Neural cell (in vitro differentiated cells): ENCODE results near the gene UBE4A. TPM values are rescaled to one million over a fixed set of nuclear protein-coding genes. Genes with fewer than 3 reads are reported as not detected.

Experiments
- H2AFZ ChIP-seq: fragments of 200-600, 300-800 bp; sonication (generic), shearing (Covaris generic); 2 replicates; pipeline ENCODE4 v1.6.0; 2014; ENCODE audit warnings: low read depth, mild to moderate bottlenecking, antibody characterized with exemption, low read length, moderate library complexity
- H3F3A ChIP-seq: fragments of 200-600 bp; shearing (Covaris generic); 2 replicates; pipeline ENCODE4 v1.6.1; 2016; ENCODE audit warnings: mild to moderate bottlenecking, moderate library complexity, mixed read lengths, antibody characterized with exemption, low read length; ENCODE audit not compliant: insufficient read depth, poor library complexity, severe bottlenecking
- H3K27ac ChIP-seq: fragments of 200-600, 300-800 bp; sonication (generic), shearing (Covaris generic); 2 replicates; pipeline ENCODE4 v1.5.1; 2014; ENCODE audit warnings: mild to moderate bottlenecking, low read length, moderate library complexity
- H3K27me3 ChIP-seq: fragments of 300-800, 200-600 bp; sonication (generic), shearing (Covaris generic); 2 replicates; pipeline ENCODE4 v1.6.0; 2014; ENCODE audit warnings: mild to moderate bottlenecking, low read depth, low read length, moderate library complexity; ENCODE audit not compliant: insufficient read depth
- H3K36me3 ChIP-seq: fragments of 300-800, 200-600 bp; sonication (generic), shearing (Covaris generic); 2 replicates; pipeline ENCODE4 v1.5.1; 2014; ENCODE audit warnings: mild to moderate bottlenecking, antibody characterized with exemption, low read length, moderate library complexity; ENCODE audit not compliant: insufficient read depth
- H3K4me2 ChIP-seq: fragments of 300-800, 200-600 bp; sonication (generic), shearing (Covaris generic); 2 replicates; pipeline ENCODE4 v1.6.0; 2014; ENCODE audit warnings: mild to moderate bottlenecking, low read length
- H3K4me3 ChIP-seq: fragments of 300-800, 200-600 bp; sonication (generic), shearing (Covaris generic); 2 replicates; pipeline ENCODE4 v1.5.1; 2014; ENCODE audit warnings: mild to moderate bottlenecking, low read length, moderate library complexity
- H3K79me2 ChIP-seq: fragments of 200-600 bp; shearing (Covaris generic); replicated peaks from 2 replicates; pipeline ENCODE4 v1.6.0; 2014; ENCODE audit warnings: mild to moderate bottlenecking, low read length, moderate library complexity; ENCODE audit not compliant: insufficient read depth
- H3K9ac ChIP-seq: fragments of 300-800, 200-600 bp; sonication (generic), shearing (Covaris generic); 2 replicates; pipeline ENCODE4 v1.6.1; 2016; ENCODE audit warnings: mild to moderate bottlenecking, low read length, mixed read lengths
- H3K9me2 ChIP-seq: fragments of 200-600 bp; shearing (Covaris generic); 2 replicates; pipeline ENCODE4 v1.6.1; 2016; ENCODE audit warnings: mild to moderate bottlenecking, low read length, mixed read lengths; ENCODE audit not compliant: insufficient read depth
- H3K9me3 ChIP-seq: fragments of 200-600, 300-800 bp; sonication (generic), shearing (Covaris generic); 2 replicates; pipeline ENCODE4 v1.6.1; 2016; ENCODE audit warnings: mild to moderate bottlenecking, mixed run types, low read length, moderate library complexity, mixed read lengths
- H4K20me1 ChIP-seq: fragments of 200-600 bp; shearing (Covaris generic); 2 replicates; pipeline ENCODE4 v1.6.1; 2016; ENCODE audit warnings: mild to moderate bottlenecking, mixed run types; ENCODE audit not compliant: insufficient read depth
- EP300 ChIP-seq: fragments of 450-650 bp; conservative IDR thresholded peaks from 2 replicates; pipeline ENCODE4 v1.6.1; 2014; ENCODE audit warnings: antibody characterized with exemption, mild to moderate bottlenecking, moderate library complexity; ENCODE audit not compliant: poor library complexity, severe bottlenecking
- EZH2 ChIP-seq: fragments of 200-600, 300-800 bp; shearing (Covaris generic), sonication (generic); IDR thresholded peaks from 2 replicates; pipeline ENCODE4 v1.6.1; 2014; ENCODE audit warnings: antibody characterized with exemption, low read length, borderline replicate concordance, mild to moderate bottlenecking; ENCODE audit not compliant: insufficient read depth, poor library complexity, severe bottlenecking
- MXI1 ChIP-seq: fragments of 450-650 bp; conservative IDR thresholded peaks from 2 replicates; pipeline ENCODE4 v1.6.1; 2014; ENCODE audit warnings: antibody characterized with exemption, mild to moderate bottlenecking; ENCODE audit not compliant: poor library complexity, severe bottlenecking
- POLR2AphosphoS5 ChIP-seq: IDR thresholded peaks from 2 replicates; pipeline ENCODE4 v1.6.1; 2012
- RAD21 ChIP-seq: fragments of 450-650 bp; conservative IDR thresholded peaks from 2 replicates; pipeline ENCODE4 v1.6.1; 2014; ENCODE audit warnings: antibody characterized with exemption, mild to moderate bottlenecking, moderate library complexity
- SMC3 ChIP-seq: fragments of 450-650 bp; conservative IDR thresholded peaks from 2 replicates; pipeline ENCODE4 v1.6.1; 2014; ENCODE audit warnings: antibody characterized with exemption, mild to moderate bottlenecking, moderate library complexity; ENCODE audit not compliant: poor library complexity
- TAF1 ChIP-seq: IDR thresholded peaks from 2 replicates; pipeline ENCODE4 v1.6.1; 2012; ENCODE audit warnings: low read depth
- polyA plus RNA-seq: library from polyadenylated mRNA; depleted of rRNA; stranded (reverse); fragments of >200 nt; gene quantifications from 2 replicates; pipeline ENCODE4 v1.2.3, GENCODE V29; 2014
- small RNA-seq, 3 experiments: library from RNA; depleted of rRNA; stranded (forward); fragments of <200 nt; gene quantifications; one replicate each; pipeline ENCODE3, GENCODE V24; 2012
- TF ChIP-seq, protein P1 (sequence below): IDR thresholded peaks from 2 replicates; pipeline ENCODE4 v1.6.1; 2012; ENCODE audit warnings: borderline replicate concordance
- TF ChIP-seq, protein P2 (sequence below): fragments of 450-650 bp; IDR thresholded peaks from 2 replicates; pipeline ENCODE4 v1.5.1; 2014; ENCODE audit warnings: antibody characterized with exemption, mild to moderate bottlenecking, moderate library complexity; ENCODE audit not compliant: poor library complexity, severe bottlenecking

Gene UBE4A
- polyA plus RNA-seq, 1 donor from 2014 or later: 36.9 TPM

DNA sequence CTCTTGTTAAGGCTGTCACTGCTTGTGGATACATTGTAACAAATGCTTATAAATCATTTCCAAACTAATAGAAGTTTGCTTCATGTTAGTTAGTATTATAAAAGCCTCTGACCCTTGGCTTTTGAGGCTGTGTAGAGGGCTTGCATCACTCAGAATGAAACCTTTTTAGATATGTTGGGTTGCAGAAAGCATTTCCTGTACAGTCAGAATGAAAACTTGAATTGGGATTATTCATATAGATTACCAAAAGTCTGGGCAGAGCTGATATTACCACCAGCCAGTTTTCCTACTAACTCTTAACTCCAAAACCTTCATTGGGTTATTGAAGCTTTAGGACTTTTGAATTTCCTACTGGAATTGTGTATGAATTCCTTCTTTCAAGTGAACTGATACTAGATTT lies 88.9 kb downstream of the UBE4A start:
- Histone ChIP-seq H3K36me3 (no peaks in the 10 kb centered on the region), H3K9ac (no peak overlapping the region), H2AFZ (no peak overlapping the region), H3K4me3 (no peak overlapping the region), H3K79me2 (peaks cover 88% of the 10 kb centered on the region), H3K4me2 (no peak overlapping the region), H3K27ac (no peak overlapping the region), H3F3A (no peaks in the 10 kb centered on the region), H3K9me3 (no peaks in the 10 kb centered on the region), H3K9me2 (no peaks in the 10 kb centered on the region), H4K20me1 (peaks cover 30% of the 10 kb centered on the region), H3K27me3 (no peaks in the 10 kb centered on the region)
- TF ChIP-seq, protein P1, sequence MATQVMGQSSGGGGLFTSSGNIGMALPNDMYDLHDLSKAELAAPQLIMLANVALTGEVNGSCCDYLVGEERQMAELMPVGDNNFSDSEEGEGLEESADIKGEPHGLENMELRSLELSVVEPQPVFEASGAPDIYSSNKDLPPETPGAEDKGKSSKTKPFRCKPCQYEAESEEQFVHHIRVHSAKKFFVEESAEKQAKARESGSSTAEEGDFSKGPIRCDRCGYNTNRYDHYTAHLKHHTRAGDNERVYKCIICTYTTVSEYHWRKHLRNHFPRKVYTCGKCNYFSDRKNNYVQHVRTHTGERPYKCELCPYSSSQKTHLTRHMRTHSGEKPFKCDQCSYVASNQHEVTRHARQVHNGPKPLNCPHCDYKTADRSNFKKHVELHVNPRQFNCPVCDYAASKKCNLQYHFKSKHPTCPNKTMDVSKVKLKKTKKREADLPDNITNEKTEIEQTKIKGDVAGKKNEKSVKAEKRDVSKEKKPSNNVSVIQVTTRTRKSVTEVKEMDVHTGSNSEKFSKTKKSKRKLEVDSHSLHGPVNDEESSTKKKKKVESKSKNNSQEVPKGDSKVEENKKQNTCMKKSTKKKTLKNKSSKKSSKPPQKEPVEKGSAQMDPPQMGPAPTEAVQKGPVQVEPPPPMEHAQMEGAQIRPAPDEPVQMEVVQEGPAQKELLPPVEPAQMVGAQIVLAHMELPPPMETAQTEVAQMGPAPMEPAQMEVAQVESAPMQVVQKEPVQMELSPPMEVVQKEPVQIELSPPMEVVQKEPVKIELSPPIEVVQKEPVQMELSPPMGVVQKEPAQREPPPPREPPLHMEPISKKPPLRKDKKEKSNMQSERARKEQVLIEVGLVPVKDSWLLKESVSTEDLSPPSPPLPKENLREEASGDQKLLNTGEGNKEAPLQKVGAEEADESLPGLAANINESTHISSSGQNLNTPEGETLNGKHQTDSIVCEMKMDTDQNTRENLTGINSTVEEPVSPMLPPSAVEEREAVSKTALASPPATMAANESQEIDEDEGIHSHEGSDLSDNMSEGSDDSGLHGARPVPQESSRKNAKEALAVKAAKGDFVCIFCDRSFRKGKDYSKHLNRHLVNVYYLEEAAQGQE: no peak
- TF ChIP-seq MXI1: no peak
- TF ChIP-seq, protein P2, sequence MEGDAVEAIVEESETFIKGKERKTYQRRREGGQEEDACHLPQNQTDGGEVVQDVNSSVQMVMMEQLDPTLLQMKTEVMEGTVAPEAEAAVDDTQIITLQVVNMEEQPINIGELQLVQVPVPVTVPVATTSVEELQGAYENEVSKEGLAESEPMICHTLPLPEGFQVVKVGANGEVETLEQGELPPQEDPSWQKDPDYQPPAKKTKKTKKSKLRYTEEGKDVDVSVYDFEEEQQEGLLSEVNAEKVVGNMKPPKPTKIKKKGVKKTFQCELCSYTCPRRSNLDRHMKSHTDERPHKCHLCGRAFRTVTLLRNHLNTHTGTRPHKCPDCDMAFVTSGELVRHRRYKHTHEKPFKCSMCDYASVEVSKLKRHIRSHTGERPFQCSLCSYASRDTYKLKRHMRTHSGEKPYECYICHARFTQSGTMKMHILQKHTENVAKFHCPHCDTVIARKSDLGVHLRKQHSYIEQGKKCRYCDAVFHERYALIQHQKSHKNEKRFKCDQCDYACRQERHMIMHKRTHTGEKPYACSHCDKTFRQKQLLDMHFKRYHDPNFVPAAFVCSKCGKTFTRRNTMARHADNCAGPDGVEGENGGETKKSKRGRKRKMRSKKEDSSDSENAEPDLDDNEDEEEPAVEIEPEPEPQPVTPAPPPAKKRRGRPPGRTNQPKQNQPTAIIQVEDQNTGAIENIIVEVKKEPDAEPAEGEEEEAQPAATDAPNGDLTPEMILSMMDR: no peak
- TF ChIP-seq EZH2: no peak
- TF ChIP-seq RAD21: no peak
- no peak for TF ChIP-seq EP300
- TF ChIP-seq SMC3: no peak
- no peak for TF ChIP-seq POLR2AphosphoS5
- TF ChIP-seq TAF1: no peak

Small RNA genes within 50 kb of the gene (small RNA-seq; reads per million reads assigned to genes)
- 0 reads per million in 3 experiments for gene AP001582.1

Other genes starting within 250 kb of the UBE4A start
- 0.61 and 0.92 TPM in 2 replicates for gene SCN4B, start 206.8 kb upstream of the UBE4A start, polyA plus RNA-seq
- 1.0 and 1.1 TPM in 2 replicates for gene SCN2B, start 183.0 kb upstream of the UBE4A start, polyA plus RNA-seq
- gene JAML, start 134.6 kb upstream of the UBE4A start, polyA plus RNA-seq: 0.28 TPM in 1 of 2 replicates, not detected in the other
- gene MPZL3, start 107.2 kb upstream of the UBE4A start, polyA plus RNA-seq: 3.6 and 5.4 TPM in 2 replicates
- gene MPZL2, start 95.3 kb upstream of the UBE4A start, polyA plus RNA-seq: not detected in 2 replicates
- gene CD3E, start 54.9 kb upstream of the UBE4A start, polyA plus RNA-seq: not detected in 2 replicates
- gene CD3D, start 16.9 kb upstream of the UBE4A start, polyA plus RNA-seq: not detected in 2 replicates
- not detected in 2 replicates for gene CD3G, start 15.3 kb upstream of the UBE4A start, polyA plus RNA-seq
- gene ATP5MG, start 42.0 kb downstream of the UBE4A start, polyA plus RNA-seq: 107 and 153 TPM in 2 replicates
- 16.7 and 24.2 TPM in 2 replicates for gene KMT2A, start 76.9 kb downstream of the UBE4A start, polyA plus RNA-seq
- gene TTC36, start 167.9 kb downstream of the UBE4A start, polyA plus RNA-seq: 1.3 and 4.3 TPM in 2 replicates
- 139 and 154 TPM in 2 replicates for gene TMEM25, start 171.6 kb downstream of the UBE4A start, polyA plus RNA-seq
- 70.3 and 75.5 TPM in 2 replicates for gene IFT46, start 206.3 kb downstream of the UBE4A start, polyA plus RNA-seq
- gene ARCN1, start 212.8 kb downstream of the UBE4A start, polyA plus RNA-seq: 67.2 and 68.4 TPM in 2 replicates
- 114 and 149 TPM in 2 replicates for gene PHLDB1, start 248.0 kb downstream of the UBE4A start, polyA plus RNA-seq